WTC11 (cell line): ENCODE measurements around the gene IFITM10.

Experiments used
- CTCF ChIP-seq: fragments of 200-600 bp; IDR thresholded peaks from 2 replicates; pipeline ENCODE4 v1.8.0; 2022; ENCODE audit warnings: antibody characterized with exemption
- FOXK1 ChIP-seq: sonication (generic); formaldehyde crosslinking; IDR thresholded peaks from 2 replicates; pipeline ENCODE4 v1.8.0; 2022; ENCODE audit warnings: mild to moderate bottlenecking, moderate library complexity, missing genetic modification reagents
- GABPB1 ChIP-seq: sonication (generic); formaldehyde crosslinking; IDR thresholded peaks from 2 replicates; pipeline ENCODE4 v1.8.1; 2023; ENCODE audit warnings: mild to moderate bottlenecking, missing genetic modification reagents
- MAX ChIP-seq: sonication (generic); formaldehyde crosslinking; IDR thresholded peaks from 2 replicates; pipeline ENCODE4 v1.8.0; 2022; ENCODE audit warnings: mild to moderate bottlenecking, missing genetic modification reagents
- SP1 ChIP-seq: sonication (generic); formaldehyde crosslinking; conservative IDR thresholded peaks from 2 replicates; pipeline ENCODE4 v1.8.1; 2022; ENCODE audit warnings: missing genetic modification reagents
- TEAD4 ChIP-seq: sonication (generic); formaldehyde crosslinking; IDR thresholded peaks from 2 replicates; pipeline ENCODE4 v1.8.0; 2022; ENCODE audit warnings: mild to moderate bottlenecking, missing genetic modification reagents
- ZNF138 ChIP-seq: sonication (generic); formaldehyde crosslinking; conservative IDR thresholded peaks from 2 replicates; pipeline ENCODE4 v1.8.1; 2022; ENCODE audit warnings: mild to moderate bottlenecking, moderate library complexity, missing genetic modification reagents

- TF ChIP-seq TEAD4 (CRISPR knock-in tag) (no peak), FOXK1 (CRISPR knock-in tag) (no peak), MAX (no peak), ZNF138 (no peak), CTCF (no peak), GABPB1 (CRISPR knock-in tag) (no peak), SP1 (CRISPR knock-in tag) (no peak)
These were observed 10.9 kb upstream of the IFITM10 start for GRCh38 chr11:1761110-1761856.
